GM20000 (cell line): ENCODE data around the gene SCTR.

ENCODE experiments used
- DNase-seq: peaks from one replicate; pipeline ENCODE4 v3.0.0; 2012; ENCODE audit warnings: low spot score
- TF ChIP-seq, protein P1 (sequence below): IDR thresholded peaks from 2 replicates; pipeline ENCODE4 v1.5.1; 2012; ENCODE audit warnings: mild to moderate bottlenecking, control low read depth; ENCODE audit errors: extremely low read depth, missing control alignments

SCTR gene

DNA sequence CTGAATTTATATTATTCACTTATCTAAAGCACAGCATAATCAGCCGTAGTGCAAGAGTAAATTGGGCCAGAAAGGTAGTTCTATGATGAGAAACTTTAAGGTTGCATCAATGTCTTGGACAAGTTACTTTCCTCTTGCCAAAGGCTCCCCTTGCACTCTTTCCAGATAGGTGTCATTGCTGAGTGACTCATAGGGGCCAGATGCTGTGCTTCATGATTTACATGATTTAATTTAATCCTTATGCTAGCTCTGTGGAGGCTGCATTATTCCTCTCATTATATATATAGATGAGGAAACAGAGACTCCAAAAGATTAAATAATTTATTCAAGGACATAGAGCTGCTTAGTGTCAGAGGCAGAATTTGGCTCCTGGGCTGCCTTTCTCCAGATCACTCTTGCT is 25.0 kb upstream of the SCTR start:
- no peak for DNase-seq
- TF ChIP-seq, protein P1, sequence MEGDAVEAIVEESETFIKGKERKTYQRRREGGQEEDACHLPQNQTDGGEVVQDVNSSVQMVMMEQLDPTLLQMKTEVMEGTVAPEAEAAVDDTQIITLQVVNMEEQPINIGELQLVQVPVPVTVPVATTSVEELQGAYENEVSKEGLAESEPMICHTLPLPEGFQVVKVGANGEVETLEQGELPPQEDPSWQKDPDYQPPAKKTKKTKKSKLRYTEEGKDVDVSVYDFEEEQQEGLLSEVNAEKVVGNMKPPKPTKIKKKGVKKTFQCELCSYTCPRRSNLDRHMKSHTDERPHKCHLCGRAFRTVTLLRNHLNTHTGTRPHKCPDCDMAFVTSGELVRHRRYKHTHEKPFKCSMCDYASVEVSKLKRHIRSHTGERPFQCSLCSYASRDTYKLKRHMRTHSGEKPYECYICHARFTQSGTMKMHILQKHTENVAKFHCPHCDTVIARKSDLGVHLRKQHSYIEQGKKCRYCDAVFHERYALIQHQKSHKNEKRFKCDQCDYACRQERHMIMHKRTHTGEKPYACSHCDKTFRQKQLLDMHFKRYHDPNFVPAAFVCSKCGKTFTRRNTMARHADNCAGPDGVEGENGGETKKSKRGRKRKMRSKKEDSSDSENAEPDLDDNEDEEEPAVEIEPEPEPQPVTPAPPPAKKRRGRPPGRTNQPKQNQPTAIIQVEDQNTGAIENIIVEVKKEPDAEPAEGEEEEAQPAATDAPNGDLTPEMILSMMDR = no peak

DNA sequence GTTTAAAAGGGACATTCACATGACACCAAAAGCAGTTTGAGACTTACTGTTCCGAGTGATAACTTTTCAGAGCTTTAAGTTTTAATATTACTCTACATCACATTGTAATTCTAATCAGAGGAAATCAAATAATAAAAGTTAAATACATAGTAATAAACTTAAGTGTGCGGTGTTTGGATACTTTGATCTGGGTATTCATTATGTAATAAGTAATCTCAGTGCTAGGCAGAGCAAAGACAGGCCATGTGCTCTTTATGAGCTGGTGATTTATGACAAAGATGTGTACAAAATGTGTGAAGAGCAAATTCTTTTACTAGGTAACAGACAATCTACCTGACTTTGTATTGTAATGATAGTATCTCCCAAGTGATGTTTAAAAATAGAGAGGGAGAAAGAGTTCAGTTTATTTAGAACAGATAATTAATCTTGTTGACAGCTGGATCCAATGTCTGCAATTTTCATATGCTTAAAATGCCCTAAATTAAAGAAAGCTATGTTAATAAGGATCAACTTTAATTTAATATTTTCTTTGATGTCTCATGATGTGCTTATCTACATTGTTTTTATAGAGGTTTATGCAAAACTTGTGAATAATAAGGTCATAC is 24.3 kb upstream of the SCTR start:
- no peak for DNase-seq
- TF ChIP-seq, protein P1 = no peak

DNA sequence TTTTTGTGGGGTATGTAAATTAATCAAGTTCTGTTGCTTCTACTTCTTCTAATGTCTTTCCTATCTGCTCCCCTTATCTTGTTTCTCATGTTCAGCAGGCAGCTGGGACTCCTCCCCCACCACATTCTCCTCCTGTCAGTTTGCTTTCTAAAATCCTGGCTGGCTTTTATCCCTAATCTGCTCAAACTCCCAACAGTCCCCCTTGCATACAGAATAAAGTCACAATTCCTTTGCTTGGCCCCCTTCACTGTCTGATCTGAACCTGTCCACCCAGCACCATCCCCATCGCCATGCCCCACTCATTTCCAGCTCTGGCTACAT is 22.1 kb upstream of the SCTR start:
- DNase-seq = no peak
- TF ChIP-seq, protein P1 = no peak

DNA sequence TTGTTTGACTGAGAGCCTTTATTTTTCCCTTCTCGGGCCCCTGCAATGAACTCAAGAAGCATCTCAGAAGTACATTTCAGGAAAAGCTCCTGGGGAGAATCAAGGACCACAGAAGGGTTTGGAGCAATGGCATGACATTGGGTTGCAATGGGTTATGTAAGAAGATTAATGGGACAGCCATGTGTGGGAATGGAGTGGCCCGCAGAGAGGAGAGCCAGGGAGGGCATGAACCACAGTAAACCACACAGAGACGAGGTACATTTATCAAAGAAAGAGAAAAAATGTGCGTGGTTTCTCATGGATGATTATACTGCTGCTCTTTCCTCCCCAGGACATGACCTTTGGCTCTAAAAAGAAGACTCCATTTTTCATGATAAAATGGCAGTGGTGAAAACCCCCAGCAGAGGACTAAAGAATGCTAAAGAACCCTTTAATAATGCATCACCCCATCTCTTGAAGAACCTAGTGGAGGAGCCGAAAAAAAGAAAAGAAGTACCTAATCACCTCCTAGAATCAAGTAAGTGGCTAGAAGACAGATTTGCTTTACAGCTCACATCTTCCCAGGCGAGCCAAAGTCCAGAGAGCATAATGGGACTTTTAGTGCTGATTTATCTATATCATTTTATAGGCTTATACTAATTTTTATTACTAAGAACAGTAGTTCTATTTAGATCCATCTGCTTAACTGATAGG is 21.6 kb upstream of the SCTR start:
- DNase-seq = no peak
- TF ChIP-seq, protein P1 = no peak

DNA sequence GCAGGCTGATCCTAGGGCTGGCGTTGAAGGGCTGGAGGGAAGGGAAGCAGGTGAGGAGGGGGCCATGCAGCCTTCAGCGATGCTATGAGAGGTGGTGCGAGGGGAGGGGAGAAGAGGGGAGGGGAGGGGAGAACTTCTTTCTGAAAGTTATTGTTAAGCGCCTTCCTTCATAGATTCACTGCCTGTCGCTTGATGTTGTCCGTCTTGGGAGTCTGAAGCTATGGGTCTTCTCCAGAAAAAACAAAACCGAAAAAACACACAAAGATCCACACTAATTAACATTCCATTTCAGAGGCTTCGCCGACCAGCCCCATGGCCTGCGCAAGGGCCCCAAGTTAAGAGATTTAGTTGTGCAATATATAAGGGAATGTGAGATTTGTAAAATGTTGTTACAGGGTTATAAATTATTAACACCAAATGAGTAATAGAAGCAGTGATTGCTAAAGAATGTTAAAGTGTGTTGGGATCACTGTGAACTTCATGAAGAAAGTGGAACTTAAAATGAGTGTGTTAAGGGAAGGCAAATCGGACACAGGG is 20.7 kb upstream of the SCTR start:
- TF ChIP-seq, protein P1 = no peak
- no peak for DNase-seq

DNA sequence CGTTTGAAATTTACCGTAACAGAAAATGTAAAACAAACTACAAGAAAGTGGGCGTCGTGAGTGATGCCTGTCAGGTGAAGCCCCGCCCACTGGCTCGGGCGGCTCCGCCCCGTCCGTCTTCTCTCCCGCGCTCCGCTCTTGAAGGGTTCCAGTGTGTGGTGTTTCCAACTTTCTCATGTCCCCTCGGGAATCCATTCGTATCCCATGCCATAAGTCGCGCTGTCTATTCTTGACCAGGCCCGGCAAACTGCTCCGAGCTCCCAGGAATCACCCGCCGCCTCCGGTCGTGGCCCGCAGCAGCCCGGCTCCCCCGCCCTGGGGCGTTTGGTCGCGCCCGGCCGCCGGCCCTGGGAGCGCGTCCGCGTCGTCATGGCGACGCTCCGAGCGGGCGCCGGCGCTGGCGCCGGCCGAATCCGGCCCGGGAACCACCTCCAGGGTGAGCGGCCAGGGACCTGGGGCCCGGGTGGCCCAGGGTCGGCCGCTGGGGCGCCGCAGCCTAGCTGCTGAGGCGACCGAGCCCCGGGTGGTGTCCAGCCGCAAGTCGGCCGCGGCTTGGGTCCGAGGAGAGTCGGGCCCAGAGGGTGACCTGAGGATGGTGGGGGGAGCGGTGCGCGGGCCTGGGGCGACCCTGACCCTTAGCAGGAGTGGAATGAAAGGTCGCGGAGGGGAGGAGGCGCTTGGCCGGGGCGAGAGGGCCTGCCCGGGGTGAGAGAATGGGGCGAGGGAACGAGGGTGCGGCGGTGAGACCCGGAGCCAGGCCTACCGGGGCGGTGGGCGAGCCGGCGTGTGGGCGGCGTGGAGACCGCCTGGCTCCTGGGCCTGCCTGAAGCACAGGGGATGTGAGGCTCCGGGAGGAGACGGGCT is 20.0 kb upstream of the SCTR start, which contains the start of gene CFAP221:
Gene CFAP221 (plus strand): TSS at position 375 of the 864 bp plus-strand sequence. CDS start 1,683 bp downstream, outside the sequence.
- DNase-seq = peak; percentile 72
- TF ChIP-seq, protein P1 = no peak

DNA sequence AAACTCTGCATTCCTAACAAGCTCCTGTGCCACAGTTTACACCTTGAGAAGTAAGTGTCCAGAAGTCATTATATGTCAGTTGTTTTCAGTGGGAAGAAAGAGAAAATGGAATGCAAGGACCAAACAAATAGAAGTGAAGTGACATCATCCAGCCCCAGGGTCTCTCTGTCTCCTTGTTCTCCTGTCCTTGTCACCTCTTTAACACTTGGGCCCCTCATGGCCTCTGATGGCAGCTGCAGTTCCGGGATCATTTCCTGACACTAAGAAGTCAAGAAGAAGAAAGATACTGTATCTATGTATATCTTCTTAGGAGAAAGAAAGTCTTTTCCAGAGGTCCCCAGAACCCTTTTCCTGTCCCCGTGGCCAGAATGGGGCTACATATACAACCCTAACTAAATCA is 17.2 kb upstream of the SCTR start:
- TF ChIP-seq, protein P1 = no peak
- DNase-seq = no peak
